Measurements from ENCODE around the gene MFAP4.

Gene MFAP4

DNA sequence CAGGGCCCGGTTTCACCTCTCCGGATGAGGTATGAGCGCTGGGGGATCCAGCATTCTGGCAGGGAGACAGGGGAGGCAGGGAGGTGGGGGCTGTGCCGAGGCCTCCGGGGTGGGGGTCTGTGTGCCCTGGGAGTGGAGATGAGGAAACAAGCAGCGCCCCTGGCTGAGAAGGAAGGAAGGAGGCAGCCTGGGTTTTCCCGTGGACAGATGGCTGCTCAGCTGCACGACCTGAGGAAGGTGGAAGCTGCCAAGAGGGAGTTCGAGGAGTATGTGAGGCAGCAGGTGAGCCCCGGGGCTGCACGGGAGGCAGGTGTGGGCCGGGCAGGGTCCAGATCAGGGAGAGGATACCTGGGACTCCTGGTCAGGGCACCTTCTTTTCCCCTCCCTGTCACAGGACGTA is 28.3 kb upstream of the MFAP4 start:
- ATAC-seq (replicated peaks; ENCODE audit: extremely low read depth, poor library complexity, severe bottlenecking) (no peak), DNase-seq (ENCODE audit: low spot score in 2 of 2) (no peak)
- Mint-ChIP-seq H3K36me3 (ENCODE audit: insufficient read depth) (no peaks in the 10 kb centered on the region), H3K9me3 (no peaks in the 10 kb centered on the region), H3K4me3 (no peak overlapping the region), H3K27me3 (peaks cover 11% of the 10 kb centered on the region), H3K27ac (ENCODE audit: low read depth) (no peak overlapping the region), H3K4me1 (no peaks in the 10 kb centered on the region)

- DNase-seq (ENCODE audit: low spot score in 2 of 2) (no peak), ATAC-seq (replicated peaks; ENCODE audit: extremely low read depth, poor library complexity, severe bottlenecking) (no peak)
- H3K9me3 Mint-ChIP-seq, result no peaks in the 10 kb centered on the region
- no peak overlapping the region for H3K4me3 Mint-ChIP-seq
- H3K36me3 Mint-ChIP-seq (ENCODE audit: insufficient read depth), result no peaks in the 10 kb centered on the region
- H3K27ac Mint-ChIP-seq (ENCODE audit: low read depth), result no peak overlapping the region
- peaks cover 11% of the 10 kb centered on the region for H3K27me3 Mint-ChIP-seq
- no peaks in the 10 kb centered on the region for H3K4me1 Mint-ChIP-seq
Measured at GRCh38 chr17:19414396-19415280, 27.6 kb upstream of the MFAP4 start.

DNA sequence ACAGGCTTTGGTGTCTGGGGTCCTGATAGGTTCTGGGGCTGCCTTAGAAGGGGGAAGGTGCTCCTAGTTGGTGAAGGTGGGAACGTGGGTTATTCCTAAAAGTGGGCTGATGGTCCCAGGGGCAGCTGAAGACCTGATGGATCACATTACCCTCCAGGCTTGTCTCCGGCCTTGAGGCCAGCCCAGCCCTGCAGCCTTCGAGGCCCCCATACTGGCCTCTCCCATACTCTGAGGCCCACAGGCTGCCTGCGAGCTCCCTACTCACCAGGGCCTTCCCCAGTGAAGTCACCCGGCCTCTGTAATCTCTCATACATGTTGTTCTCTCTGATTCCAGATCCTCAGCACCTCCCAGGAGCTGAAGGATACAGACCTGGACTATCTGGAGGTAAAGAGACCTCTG is 26.8 kb upstream of the MFAP4 start:
- DNase-seq (ENCODE audit: low spot score in 2 of 2), result no peak
- H3K27ac Mint-ChIP-seq (ENCODE audit: low read depth), result no peak overlapping the region

DNA sequence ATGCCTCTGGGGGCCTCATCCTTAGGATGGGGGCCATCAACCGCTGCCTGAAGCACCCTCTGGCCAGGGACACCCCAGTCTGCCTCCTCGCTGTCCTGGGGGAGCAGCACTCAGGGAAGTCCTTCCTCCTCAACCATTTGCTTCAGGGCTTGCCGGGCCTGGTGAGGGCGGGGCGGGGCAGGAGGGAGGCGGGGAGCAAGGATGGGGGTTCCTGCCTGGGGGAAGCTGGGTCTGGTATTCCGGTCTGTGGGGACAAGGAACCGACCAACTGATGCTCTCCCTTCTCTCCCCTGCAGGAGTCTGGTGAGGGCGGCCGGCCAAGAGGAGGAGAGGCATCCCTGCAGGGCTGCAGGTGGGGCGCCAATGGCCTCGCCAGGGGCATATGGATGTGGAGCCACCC is 26.0 kb upstream of the MFAP4 start:
- no peaks in the 10 kb centered on the region for H3K9me3 Mint-ChIP-seq
- ATAC-seq (replicated peaks; ENCODE audit: extremely low read depth, poor library complexity, severe bottlenecking) (no peak), DNase-seq (ENCODE audit: low spot score in 2 of 2) (no peak)
- H3K27ac Mint-ChIP-seq (ENCODE audit: low read depth), result no peak overlapping the region
- no peaks in the 10 kb centered on the region for H3K4me1 Mint-ChIP-seq
- H3K27me3 Mint-ChIP-seq, result peaks cover 11% of the 10 kb centered on the region
- no peaks in the 10 kb centered on the region for H3K36me3 Mint-ChIP-seq (ENCODE audit: insufficient read depth)
- no peak overlapping the region for H3K4me3 Mint-ChIP-seq

More for the DNA sequence above, 26.8 kb upstream of the MFAP4 start:
- ATAC-seq (replicated peaks; ENCODE audit: extremely low read depth, poor library complexity, severe bottlenecking), result no peak
- no peak overlapping the region for H3K4me3 Mint-ChIP-seq
- H3K36me3 Mint-ChIP-seq (ENCODE audit: insufficient read depth), result no peaks in the 10 kb centered on the region
- peaks cover 11% of the 10 kb centered on the region for H3K27me3 Mint-ChIP-seq
- H3K4me1 Mint-ChIP-seq, result no peaks in the 10 kb centered on the region
- no peaks in the 10 kb centered on the region for H3K9me3 Mint-ChIP-seq

DNA sequence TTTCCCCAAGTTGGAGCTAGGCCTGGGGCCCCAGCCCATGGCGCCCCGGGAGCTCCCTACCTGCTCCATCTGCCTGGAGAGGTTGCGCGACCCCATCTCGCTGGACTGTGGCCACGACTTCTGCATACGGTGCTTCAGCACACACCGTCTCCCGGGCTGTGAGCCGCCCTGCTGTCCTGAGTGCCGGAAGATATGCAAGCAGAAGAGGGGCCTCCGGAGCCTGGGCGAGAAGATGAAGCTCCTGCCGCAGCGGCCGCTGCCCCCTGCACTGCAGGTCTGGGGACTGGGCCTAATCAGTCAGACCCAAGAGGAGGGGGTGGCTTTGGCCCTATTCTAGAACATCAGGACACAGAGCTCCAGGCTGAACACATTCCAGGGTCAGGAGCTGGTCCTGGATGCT is 25.5 kb upstream of the MFAP4 start:
- DNase-seq (ENCODE audit: low spot score in 2 of 2), result no peak
- no peak for ATAC-seq (replicated peaks; ENCODE audit: extremely low read depth, poor library complexity, severe bottlenecking)
- no peak overlapping the region for H3K27ac Mint-ChIP-seq (ENCODE audit: low read depth)
- H3K4me1 Mint-ChIP-seq, result no peaks in the 10 kb centered on the region
- no peaks in the 10 kb centered on the region for H3K9me3 Mint-ChIP-seq
- H3K4me3 Mint-ChIP-seq, result no peak overlapping the region
- H3K27me3 Mint-ChIP-seq, result peaks cover 11% of the 10 kb centered on the region
- no peaks in the 10 kb centered on the region for H3K36me3 Mint-ChIP-seq (ENCODE audit: insufficient read depth)

DNA sequence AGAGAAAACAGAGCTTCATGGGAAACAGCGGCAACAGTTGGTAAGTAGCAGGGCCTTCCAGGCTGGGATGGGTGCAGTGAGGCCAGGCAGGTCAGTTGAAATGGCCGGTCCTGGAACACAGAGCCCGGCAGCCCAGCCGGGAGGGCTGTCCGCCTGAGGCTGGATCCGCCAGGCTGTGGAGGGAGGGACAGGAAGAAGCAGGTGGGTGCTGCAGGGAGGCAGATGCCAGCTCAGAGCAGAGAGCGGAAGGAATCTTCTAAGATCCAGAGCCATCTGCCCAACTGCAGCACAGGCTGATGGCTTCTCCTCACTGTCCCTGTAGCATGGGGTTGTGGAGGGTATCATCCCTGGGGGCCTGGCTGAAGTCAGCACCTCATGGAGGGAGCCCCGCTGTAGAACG is 24.6 kb upstream of the MFAP4 start:
- Mint-ChIP-seq H3K9me3 (no peaks in the 10 kb centered on the region), H3K4me1 (no peaks in the 10 kb centered on the region), H3K4me3 (no peak overlapping the region), H3K27ac (ENCODE audit: low read depth) (no peak overlapping the region), H3K27me3 (peaks cover 11% of the 10 kb centered on the region), H3K36me3 (ENCODE audit: insufficient read depth) (no peaks in the 10 kb centered on the region)
- DNase-seq (ENCODE audit: low spot score in 2 of 2) (no peak), ATAC-seq (replicated peaks; ENCODE audit: extremely low read depth, poor library complexity, severe bottlenecking) (no peak)

- ATAC-seq (replicated peaks; ENCODE audit: extremely low read depth, poor library complexity, severe bottlenecking), result no peak
- Mint-ChIP-seq H3K36me3 (ENCODE audit: insufficient read depth) (no peaks in the 10 kb centered on the region), H3K9me3 (no peaks in the 10 kb centered on the region), H3K27me3 (peaks cover 11% of the 10 kb centered on the region), H3K27ac (ENCODE audit: low read depth) (no peak within 1 kb of the TSS), H3K4me3 (no peak within 1 kb of the TSS), H3K4me1 (no peaks in the 10 kb centered on the region)
- DNase-seq (ENCODE audit: low spot score in 2 of 2), result no peak
Measured at GRCh38 chr17:19410875-19411620, 24.1 kb upstream of the MFAP4 start, which contains the start of gene RNF112. Gene RNF112, plus strand, starts transcription at chr17:19411232. Its CDS starts 177 bp downstream, at chr17:19411409.

DNA sequence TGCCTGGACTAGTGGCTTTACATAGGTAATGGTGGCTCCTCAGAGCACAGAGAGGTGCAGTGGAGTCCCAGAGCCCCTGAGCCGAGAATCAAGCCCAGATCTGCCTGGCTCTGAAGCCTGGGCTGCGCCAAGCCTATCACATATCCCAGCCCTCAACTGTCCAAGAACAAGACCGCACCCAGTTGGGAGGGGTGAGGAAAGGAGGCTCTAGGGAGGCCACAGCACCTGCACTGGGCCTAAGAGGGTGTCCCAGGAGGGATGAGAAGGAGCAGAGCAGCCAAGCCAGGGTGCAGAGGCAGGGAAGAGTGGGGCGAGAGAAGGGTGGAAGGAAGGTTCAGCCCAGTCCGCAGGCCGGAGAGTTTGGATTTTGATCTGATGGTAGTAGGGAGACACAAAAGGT is 23.1 kb upstream of the MFAP4 start:
- Mint-ChIP-seq H3K27me3 (peaks cover 11% of the 10 kb centered on the region), H3K9me3 (no peaks in the 10 kb centered on the region), H3K4me1 (no peaks in the 10 kb centered on the region), H3K4me3 (no peak overlapping the region), H3K36me3 (ENCODE audit: insufficient read depth) (no peaks in the 10 kb centered on the region), H3K27ac (ENCODE audit: low read depth) (no peak overlapping the region)
- ATAC-seq (replicated peaks; ENCODE audit: extremely low read depth, poor library complexity, severe bottlenecking) (no peak), DNase-seq (ENCODE audit: low spot score in 2 of 2) (no peak)

GRCh38 chr17:19409509-19409908 is 22.5 kb upstream of the MFAP4 start:
- Mint-ChIP-seq H3K9me3 (no peaks in the 10 kb centered on the region), H3K4me1 (no peaks in the 10 kb centered on the region), H3K27ac (ENCODE audit: low read depth) (no peak overlapping the region), H3K36me3 (ENCODE audit: insufficient read depth) (no peaks in the 10 kb centered on the region), H3K4me3 (no peak overlapping the region), H3K27me3 (peaks cover 11% of the 10 kb centered on the region)
- DNase-seq (ENCODE audit: low spot score in 2 of 2), result no peak
- ATAC-seq (replicated peaks; ENCODE audit: extremely low read depth, poor library complexity, severe bottlenecking), result no peak

DNA sequence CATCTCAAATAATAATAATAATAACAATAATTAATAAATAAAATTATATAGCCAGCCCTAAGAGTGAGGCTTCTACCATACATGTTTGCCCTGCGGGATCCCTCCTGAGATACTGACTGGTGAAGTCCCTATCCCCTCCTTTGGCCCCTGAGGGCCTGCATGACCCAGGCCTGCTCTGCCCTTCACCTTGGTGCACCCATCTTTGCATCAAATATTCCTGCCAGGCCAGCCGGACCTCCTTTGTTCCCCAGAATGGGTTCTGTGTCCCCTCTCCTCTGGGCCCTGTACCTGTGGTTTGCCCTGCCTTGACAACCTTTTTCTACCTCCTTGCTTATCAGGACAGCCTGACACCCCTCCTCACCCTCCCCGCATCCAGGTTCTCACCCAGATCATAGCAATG is 22.1 kb upstream of the MFAP4 start:
- peaks cover 11% of the 10 kb centered on the region for H3K27me3 Mint-ChIP-seq
- no peaks in the 10 kb centered on the region for H3K4me1 Mint-ChIP-seq
- no peak for DNase-seq (ENCODE audit: low spot score in 2 of 2)
- H3K4me3 Mint-ChIP-seq, result no peak overlapping the region
- no peak for ATAC-seq (replicated peaks; ENCODE audit: extremely low read depth, poor library complexity, severe bottlenecking)
- no peak overlapping the region for H3K27ac Mint-ChIP-seq (ENCODE audit: low read depth)
- no peaks in the 10 kb centered on the region for H3K9me3 Mint-ChIP-seq
- H3K36me3 Mint-ChIP-seq (ENCODE audit: insufficient read depth), result no peaks in the 10 kb centered on the region

GRCh38 chr17:19408346-19408710 is 21.3 kb upstream of the MFAP4 start:
- H3K9me3 Mint-ChIP-seq, result no peaks in the 10 kb centered on the region
- H3K27ac Mint-ChIP-seq (ENCODE audit: low read depth), result no peak overlapping the region
- no peak for DNase-seq (ENCODE audit: low spot score in 2 of 2)
- no peaks in the 10 kb centered on the region for H3K4me1 Mint-ChIP-seq
- no peaks in the 10 kb centered on the region for H3K36me3 Mint-ChIP-seq (ENCODE audit: insufficient read depth)
- H3K27me3 Mint-ChIP-seq, result peaks cover 6% of the 10 kb centered on the region
- no peak for ATAC-seq (replicated peaks; ENCODE audit: extremely low read depth, poor library complexity, severe bottlenecking)
- H3K4me3 Mint-ChIP-seq, result no peak overlapping the region

GRCh38 chr17:19407601-19408345 is 20.8 kb upstream of the MFAP4 start:
- H3K27me3 Mint-ChIP-seq, result peaks cover under 1% of the 10 kb centered on the region
- no peak for ATAC-seq (replicated peaks; ENCODE audit: extremely low read depth, poor library complexity, severe bottlenecking)
- H3K9me3 Mint-ChIP-seq, result no peaks in the 10 kb centered on the region
- H3K36me3 Mint-ChIP-seq (ENCODE audit: insufficient read depth), result no peaks in the 10 kb centered on the region
- no peak overlapping the region for H3K27ac Mint-ChIP-seq (ENCODE audit: low read depth)
- no peak overlapping the region for H3K4me3 Mint-ChIP-seq
- H3K4me1 Mint-ChIP-seq, result no peaks in the 10 kb centered on the region
- no peak for DNase-seq (ENCODE audit: low spot score in 2 of 2)
